Naive B cell (primary cell): ENCODE results near the gene KRT82. TPM values are rescaled to one million over a fixed set of nuclear protein-coding genes. Genes with fewer than 3 reads are reported as not detected.

Experiments used
- ATAC-seq, 2 donors: fragments of 150-1000 bp; cut with Tn5 transposase; 2 replicates each; pipeline ENCODE4 v1.10.0; 2021; ENCODE audit warnings: low read depth in 2 of 2, mild to moderate bottlenecking in 2 of 2, moderate library complexity in 2 of 2
- DNase-seq: peaks from one replicate; pipeline ENCODE4 v3.0.0; 2022
- H3K27ac Mint-ChIP-seq, 6 donors: one replicate each; pipeline ENCODE4 v1.8.0; 2020 to 2022; ENCODE audit warnings: mild to moderate bottlenecking in 6 of 6, mixed read lengths in 6 of 6, moderate library complexity in 5 of 6, inconsistent platforms in 2 of 6
- H3K27me3 Mint-ChIP-seq, 3 donors: one replicate each; pipeline ENCODE4 v1.8.0; 2021 to 2022; ENCODE audit warnings: mixed read lengths in 3 of 3, mild to moderate bottlenecking in 1 of 3
- H3K36me3 Mint-ChIP-seq, 2 donors: one replicate each; pipeline ENCODE4 v1.8.0; 2020 to 2022; ENCODE audit warnings: mixed read lengths in 2 of 2, inconsistent platforms in 1 of 2, mild to moderate bottlenecking in 1 of 2
- H3K4me1 Mint-ChIP-seq, 3 donors: one replicate each; pipeline ENCODE4 v1.8.0; 2020 to 2022; ENCODE audit warnings: mixed read lengths in 3 of 3, inconsistent platforms in 1 of 3, mild to moderate bottlenecking in 1 of 3, moderate library complexity in 1 of 3
- H3K4me3 Mint-ChIP-seq, 8 donors: one replicate each; pipeline ENCODE4 v1.8.0; 2020 to 2022; ENCODE audit warnings: mild to moderate bottlenecking in 8 of 8, mixed read lengths in 8 of 8, moderate library complexity in 8 of 8, inconsistent platforms in 2 of 8
- H3K9me3 Mint-ChIP-seq, 7 donors: one replicate each; pipeline ENCODE4 v1.8.0; 2020 to 2022; ENCODE audit warnings: mixed read lengths in 7 of 7, mild to moderate bottlenecking in 5 of 7, inconsistent platforms in 2 of 7, moderate library complexity in 1 of 7
- polyA plus RNA-seq, 6 donors: library from polyadenylated mRNA; unstranded; fragments of 300-500 nt; fragmentation: Illumina TruSeq; gene quantifications; one replicate each; pipeline ENCODE4 v1.2.3, GENCODE V29; 2021; ENCODE audit warnings: low read depth in 6 of 6

KRT82 gene
- polyA plus RNA-seq, 6 donors from 2014 or later, result not detected

DNA sequence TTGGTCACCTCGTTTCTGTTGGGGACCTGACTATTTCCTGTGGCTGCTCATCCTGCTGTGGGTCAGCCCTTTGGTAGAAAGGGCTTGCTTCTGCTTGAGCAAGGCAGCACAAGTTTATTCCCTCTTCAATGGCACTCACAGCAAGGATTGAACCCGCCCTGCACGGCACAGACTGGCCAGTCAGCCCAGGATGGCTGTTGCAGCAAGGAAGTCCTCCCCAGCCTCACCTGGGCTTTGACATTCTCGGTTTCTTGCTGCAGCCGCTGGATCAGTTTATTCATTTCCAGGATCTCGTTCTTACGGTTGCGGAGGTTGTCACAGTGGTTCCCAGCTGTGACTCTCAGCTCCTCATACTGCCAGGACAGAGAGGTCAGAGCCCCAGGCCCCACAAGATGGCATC lies 9.5 kb downstream of the KRT82 start:
- no peaks in the 10 kb centered on the region for H3K36me3 Mint-ChIP-seq
- no peaks in the 10 kb centered on the region for H3K4me1 Mint-ChIP-seq
- ATAC-seq, result no peak
- H3K9me3 Mint-ChIP-seq, result no peaks in the 10 kb centered on the region
- H3K4me3 Mint-ChIP-seq, result no peak overlapping the region
- DNase-seq, result no peak
- no peak overlapping the region for H3K27ac Mint-ChIP-seq
- peaks cover 0 to 51% (median 29%) of the 10 kb centered on the region in 3 donors for H3K27me3 Mint-ChIP-seq

- Mint-ChIP-seq H3K27me3 (peaks cover 0 to 53% (median 29%) of the 10 kb centered on the region in 3 donors), H3K4me1 (no peaks in the 10 kb centered on the region), H3K9me3 (no peaks in the 10 kb centered on the region), H3K4me3 (no peak overlapping the region), H3K27ac (no peak overlapping the region), H3K36me3 (no peaks in the 10 kb centered on the region)
- ATAC-seq (no peak), DNase-seq (no peak)
These were observed 10.2 kb downstream of the KRT82 start for GRCh38 chr12:52395761-52396434.

- no peaks in the 10 kb centered on the region for H3K4me1 Mint-ChIP-seq
- peak overlapping the region in 1 of 8 donors; percentile 59 for H3K4me3 Mint-ChIP-seq
- no peaks in the 10 kb centered on the region for H3K36me3 Mint-ChIP-seq
- DNase-seq (no peak), ATAC-seq (no peak)
- H3K9me3 Mint-ChIP-seq, result no peaks in the 10 kb centered on the region
- H3K27ac Mint-ChIP-seq, result no peak overlapping the region
- peaks cover 0 to 46% (median 28%) of the 10 kb centered on the region in 3 donors for H3K27me3 Mint-ChIP-seq
These were observed 11.2 kb downstream of the KRT82 start for GRCh38 chr12:52394836-52395405.

DNA sequence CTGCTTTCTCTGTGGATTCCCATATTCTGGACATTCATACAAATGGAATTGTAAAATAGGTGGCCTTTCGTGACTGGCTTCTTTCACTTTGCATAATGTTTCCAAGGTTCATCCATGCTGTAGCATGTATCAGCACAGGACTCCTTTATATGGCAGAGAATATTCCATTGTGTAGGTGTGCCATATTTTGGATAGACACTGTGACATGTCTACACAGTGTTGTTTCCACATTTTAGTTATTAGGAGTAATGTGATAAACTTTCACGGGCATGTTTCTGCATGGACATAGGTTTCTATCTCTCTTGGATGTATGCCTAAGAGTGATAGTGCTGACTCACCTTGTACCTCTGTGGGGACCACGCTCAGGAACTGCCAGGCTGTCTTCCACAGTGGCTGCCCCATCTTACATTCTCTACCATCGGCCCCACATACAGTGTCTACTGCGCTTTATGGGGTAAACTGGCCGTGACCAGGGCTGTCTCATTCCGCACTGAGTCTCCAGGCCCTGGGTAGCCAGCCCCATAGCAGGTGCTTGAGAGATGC lies 13.6 kb downstream of the KRT82 start:
- no peaks in the 10 kb centered on the region for H3K36me3 Mint-ChIP-seq
- H3K27me3 Mint-ChIP-seq, result peaks cover 0 to 45% (median 15%) of the 10 kb centered on the region in 3 donors
- H3K4me3 Mint-ChIP-seq, result no peak overlapping the region
- peak overlapping the region in 1 of 6 donors; percentile 60 for H3K27ac Mint-ChIP-seq
- DNase-seq, result no peak
- H3K4me1 Mint-ChIP-seq, result no peaks in the 10 kb centered on the region
- H3K9me3 Mint-ChIP-seq, result no peaks in the 10 kb centered on the region
- ATAC-seq, result no peak

GRCh38 chr12:52391618-52392002 lies 14.5 kb downstream of the KRT82 start:
- Mint-ChIP-seq H3K27ac (no peak overlapping the region), H3K9me3 (no peaks in the 10 kb centered on the region), H3K4me3 (no peak overlapping the region), H3K4me1 (no peaks in the 10 kb centered on the region), H3K36me3 (no peaks in the 10 kb centered on the region), H3K27me3 (peaks cover 0 to 38% (median 15%) of the 10 kb centered on the region in 3 donors)
- DNase-seq, result no peak
- ATAC-seq, result no peak

- H3K4me1 Mint-ChIP-seq, result no peaks in the 10 kb centered on the region
- H3K4me3 Mint-ChIP-seq, result no peak overlapping the region
- no peaks in the 10 kb centered on the region for H3K36me3 Mint-ChIP-seq
- no peak overlapping the region for H3K27ac Mint-ChIP-seq
- H3K9me3 Mint-ChIP-seq, result no peaks in the 10 kb centered on the region
- DNase-seq (no peak), ATAC-seq (no peak)
- H3K27me3 Mint-ChIP-seq, result peaks cover 0 to 32% (median 15%) of the 10 kb centered on the region in 3 donors
These were observed 15.2 kb downstream of the KRT82 start for GRCh38 chr12:52390739-52391617.

DNA sequence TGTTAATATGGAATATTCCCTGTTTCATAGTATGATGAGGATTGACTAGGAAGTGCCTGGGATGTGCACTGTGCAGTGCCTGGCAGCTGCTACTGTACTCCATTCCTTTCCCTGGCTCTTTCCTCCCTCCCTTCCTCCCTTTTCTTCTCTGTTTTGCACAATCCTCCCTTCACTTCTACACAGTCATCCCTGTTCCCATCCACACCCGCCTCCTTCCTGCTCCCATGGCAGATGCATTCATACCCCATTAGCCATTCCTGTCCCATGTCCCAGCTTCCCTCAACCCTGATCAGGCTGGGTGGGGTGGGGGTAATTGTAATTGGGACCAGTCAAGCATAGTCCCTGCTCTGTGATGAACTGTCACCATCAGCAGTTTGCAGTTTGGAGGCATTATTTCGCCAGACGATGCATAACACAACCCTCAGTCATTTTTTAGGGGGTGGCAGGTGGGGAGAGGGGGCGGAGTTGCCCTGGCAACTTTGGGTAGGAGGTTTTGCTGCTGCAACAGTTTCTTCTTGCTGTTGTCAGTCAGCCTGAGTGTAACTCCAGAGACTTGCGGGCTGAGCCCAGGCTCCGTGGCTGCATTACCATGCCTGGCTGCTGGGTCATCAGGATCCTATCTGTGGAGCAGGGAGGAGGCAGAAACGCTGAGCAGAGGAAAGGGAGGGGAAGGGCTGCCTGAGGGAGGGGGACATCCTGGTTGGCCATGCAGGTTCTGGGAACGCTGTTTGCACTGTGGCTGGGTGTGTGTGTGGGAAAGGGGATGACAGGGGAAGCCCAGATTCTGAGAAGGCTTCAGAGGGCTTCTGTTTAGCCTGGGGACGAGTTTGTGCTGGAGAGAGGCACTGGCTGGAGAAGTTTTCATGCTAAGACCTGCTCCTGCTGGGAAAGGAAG lies 16.6 kb downstream of the KRT82 start:
- Mint-ChIP-seq H3K27me3 (peaks cover 0 to 25% (median 7%) of the 10 kb centered on the region in 3 donors), H3K4me3 (no peak overlapping the region), H3K36me3 (no peaks in the 10 kb centered on the region), H3K27ac (no peak overlapping the region), H3K9me3 (no peaks in the 10 kb centered on the region), H3K4me1 (no peaks in the 10 kb centered on the region)
- ATAC-seq (no peak), DNase-seq (no peak)

DNA sequence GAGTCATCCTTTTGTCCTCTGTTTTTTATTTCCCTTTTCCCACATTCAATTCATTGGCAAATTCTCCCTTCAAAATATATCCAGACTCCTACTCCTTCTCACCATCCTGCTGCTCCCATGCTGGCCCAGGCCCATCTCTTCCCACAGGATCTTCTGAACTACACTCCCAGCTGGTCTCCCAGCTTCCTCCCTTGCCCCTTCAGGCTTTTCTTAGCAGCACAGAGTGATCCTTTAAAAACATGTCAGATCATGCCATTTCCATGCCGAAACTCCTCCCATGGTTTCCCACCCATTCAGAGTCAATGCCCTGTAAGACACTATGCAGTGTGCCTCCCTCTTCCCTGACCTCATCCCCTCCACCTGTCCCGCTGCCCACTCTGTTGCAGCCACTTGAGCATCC lies 18.3 kb downstream of the KRT82 start:
- peaks cover 0 to 17% (median 7%) of the 10 kb centered on the region in 3 donors for H3K27me3 Mint-ChIP-seq
- H3K9me3 Mint-ChIP-seq, result no peaks in the 10 kb centered on the region
- DNase-seq (no peak), ATAC-seq (no peak)
- H3K4me1 Mint-ChIP-seq, result peaks cover 0 to 2% (median 0%) of the 10 kb centered on the region in 3 donors
- no peak overlapping the region for H3K27ac Mint-ChIP-seq
- no peaks in the 10 kb centered on the region for H3K36me3 Mint-ChIP-seq
- no peak overlapping the region for H3K4me3 Mint-ChIP-seq

DNA sequence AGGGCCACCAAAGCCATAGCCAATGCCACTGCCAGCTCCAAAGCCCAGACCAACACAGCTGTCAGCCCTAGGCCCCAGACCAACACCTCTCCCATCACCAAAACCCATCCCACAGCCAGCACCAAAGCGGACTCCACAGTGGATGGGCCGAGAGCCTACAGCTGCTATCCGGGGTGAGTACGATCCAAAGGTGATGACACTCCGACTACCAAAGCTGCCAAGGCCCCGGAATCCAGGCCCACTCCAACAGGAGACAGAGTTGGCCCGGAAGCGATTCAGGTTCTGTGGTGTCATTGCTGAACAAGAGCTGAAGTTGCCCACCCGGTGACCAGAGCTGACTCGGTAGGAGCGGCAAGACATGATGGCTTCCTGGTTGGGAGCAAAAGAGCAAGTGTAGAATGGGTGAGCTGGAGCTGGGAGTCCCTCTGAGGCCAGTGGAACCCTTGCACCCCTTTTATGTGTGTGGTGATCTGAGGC lies 20.9 kb downstream of the KRT82 start, which contains the start of gene KRT84:
Gene KRT84 (minus strand): TSS at position 427 of the 477 bp plus-strand sequence. CDS start 67 bp downstream, at position 360.
- no peaks in the 10 kb centered on the region for H3K9me3 Mint-ChIP-seq
- DNase-seq (no peak), ATAC-seq (no peak)
- H3K27ac Mint-ChIP-seq, result no peak within 1 kb of the TSS
- H3K4me3 Mint-ChIP-seq, result no peak within 1 kb of the TSS
- no peaks in the 10 kb centered on the region for H3K36me3 Mint-ChIP-seq
- H3K27me3 Mint-ChIP-seq, result peaks cover 0 to 9% (median 8%) of the 10 kb centered on the region in 3 donors
- H3K4me1 Mint-ChIP-seq, result peaks cover 0 to 5% (median 0%) of the 10 kb centered on the region in 3 donors

DNA sequence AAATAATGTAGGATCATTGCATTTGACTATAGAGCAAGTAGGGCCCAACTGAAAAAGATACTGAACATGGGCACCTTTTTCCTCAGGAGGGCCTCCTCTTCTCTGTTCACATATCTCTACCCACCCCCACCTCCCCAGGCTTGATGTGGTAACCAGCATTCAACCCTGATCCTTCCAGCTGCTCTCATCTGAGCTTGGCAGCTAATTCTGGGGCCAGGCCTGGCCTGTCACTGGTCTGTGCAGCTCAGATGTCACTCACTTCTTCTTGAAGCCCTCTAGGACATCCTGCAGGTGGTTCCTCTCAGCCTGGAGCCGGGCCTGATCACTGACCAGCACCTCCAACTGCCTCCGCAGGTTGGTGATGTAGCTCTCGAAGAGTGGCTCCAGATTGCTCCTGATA lies 22.8 kb downstream of the KRT82 start:
- DNase-seq (no peak), ATAC-seq (no peak)
- Mint-ChIP-seq H3K27ac (no peak overlapping the region), H3K36me3 (no peaks in the 10 kb centered on the region), H3K27me3 (peaks cover 0 to 18% (median 14%) of the 10 kb centered on the region in 3 donors), H3K4me3 (no peak overlapping the region), H3K4me1 (peaks cover 0 to 5% (median 0%) of the 10 kb centered on the region in 3 donors), H3K9me3 (no peaks in the 10 kb centered on the region)

DNA sequence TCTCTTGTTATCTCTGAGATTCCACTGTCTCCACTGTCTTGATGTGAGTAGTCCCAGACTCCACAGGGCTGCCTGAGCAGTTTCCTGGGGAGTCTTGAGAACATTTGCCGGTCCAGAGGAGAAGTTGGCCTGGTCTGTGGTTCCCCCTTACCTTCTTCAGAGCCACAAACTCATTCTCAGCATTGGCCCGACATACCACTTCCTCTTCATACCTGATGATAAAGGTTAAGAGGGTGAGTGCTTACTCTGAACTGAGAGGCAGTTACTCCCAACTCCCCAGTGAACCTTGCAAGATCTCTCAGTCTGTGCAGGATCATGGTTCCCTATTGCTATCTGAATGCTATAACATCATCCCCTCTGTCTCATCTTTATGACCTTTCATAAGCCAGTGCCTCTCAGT lies 23.3 kb downstream of the KRT82 start:
- H3K36me3 Mint-ChIP-seq, result no peaks in the 10 kb centered on the region
- peaks cover 0 to 5% (median 0%) of the 10 kb centered on the region in 3 donors for H3K4me1 Mint-ChIP-seq
- no peak overlapping the region for H3K27ac Mint-ChIP-seq
- H3K27me3 Mint-ChIP-seq, result peaks cover 0 to 20% (median 14%) of the 10 kb centered on the region in 3 donors
- DNase-seq, result no peak
- no peaks in the 10 kb centered on the region for H3K9me3 Mint-ChIP-seq
- no peak for ATAC-seq
- H3K4me3 Mint-ChIP-seq, result no peak overlapping the region

DNA sequence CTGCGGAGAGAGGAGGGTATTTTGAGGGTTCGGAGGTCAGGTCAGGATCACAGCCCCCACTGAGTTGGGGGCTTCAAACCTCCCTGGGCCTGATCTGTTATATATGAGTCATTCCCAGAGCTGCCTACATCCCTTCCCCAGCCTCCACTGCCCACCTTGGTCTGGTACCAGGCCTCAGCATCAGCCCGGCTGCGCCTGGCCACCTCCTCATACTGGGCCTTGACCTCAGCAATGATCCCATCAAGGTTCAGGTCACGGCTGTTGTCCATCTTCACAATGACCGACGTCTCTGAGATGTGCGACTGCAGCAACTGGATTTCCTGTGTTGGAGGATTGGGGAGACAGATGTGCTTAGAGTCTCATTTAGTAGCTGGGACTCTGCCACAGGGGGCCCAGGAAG lies 24.9 kb downstream of the KRT82 start:
- H3K27ac Mint-ChIP-seq, result no peak overlapping the region
- peaks cover 13 to 36% (median 20%) of the 10 kb centered on the region in 3 donors for H3K27me3 Mint-ChIP-seq
- H3K4me3 Mint-ChIP-seq, result no peak overlapping the region
- DNase-seq, result no peak
- peaks cover 0 to 5% (median 0%) of the 10 kb centered on the region in 3 donors for H3K4me1 Mint-ChIP-seq
- no peaks in the 10 kb centered on the region for H3K36me3 Mint-ChIP-seq
- no peaks in the 10 kb centered on the region for H3K9me3 Mint-ChIP-seq
- no peak for ATAC-seq
